Esophagus (tissue), 2 donors: Measurements from ENCODE around the gene YY1. TPM values are rescaled to one million over a fixed set of nuclear protein-coding genes. Genes with fewer than 3 reads are reported as not detected.
"Not testable (repeated sequence)": the region's sequence is repeated elsewhere in the genome, so short reads cannot be mapped to it uniquely, and the experiment has no call there.

ENCODE experiments used
- H3K27ac ChIP-seq, 2 donors: one replicate each; pipeline ENCODE4 v1.5.1; 2013; ENCODE audit warnings: low read depth in 2 of 2, mild to moderate bottlenecking in 2 of 2, inconsistent platforms in 1 of 2, low read length in 1 of 2, moderate library complexity in 1 of 2
- H3K27me3 ChIP-seq, 2 donors: one replicate each; pipeline ENCODE4 v1.6.1; 2013; ENCODE audit warnings: low read length in 2 of 2, control low read depth in 1 of 2, mild to moderate bottlenecking in 1 of 2; ENCODE audit not compliant: insufficient read depth in 2 of 2, control insufficient read depth in 1 of 2
- H3K36me3 ChIP-seq, 2 donors: one replicate each; pipeline ENCODE4 v1.6.1; 2013; ENCODE audit warnings: low read length in 1 of 2; ENCODE audit not compliant: control insufficient read depth in 2 of 2, insufficient read depth in 2 of 2
- H3K4me1 ChIP-seq, 2 donors: one replicate each; pipeline ENCODE4 v1.6.1; 2013; ENCODE audit warnings: low read length in 1 of 2; ENCODE audit not compliant: control insufficient read depth in 2 of 2, insufficient read depth in 2 of 2
- H3K4me3 ChIP-seq, 2 donors: one replicate each; pipeline ENCODE4 v1.5.1; 2013; ENCODE audit warnings: low read length in 2 of 2, mild to moderate bottlenecking in 2 of 2, low read depth in 1 of 2, moderate library complexity in 1 of 2
- H3K9me3 ChIP-seq, 2 donors: one replicate each; pipeline ENCODE4 v1.6.1; 2013; ENCODE audit warnings: mild to moderate bottlenecking in 2 of 2, low read depth in 1 of 2, low read length in 1 of 2, moderate library complexity in 1 of 2; ENCODE audit not compliant: control insufficient read depth in 2 of 2, insufficient read depth in 1 of 2
- WGBS, 2 donors: extraction: QIAGEN DNeasy Blood & Tissue Kit; methylation state at CpG; one replicate each; pipeline ENCODE4 v1.1.7; 2013; 5-methylcytosine and 5-hydroxymethylcytosine counted together
- polyA plus RNA-seq, 2 donors: library from polyadenylated mRNA; stranded (reverse); fragments of 200-250 nt; gene quantifications; one replicate each; pipeline ENCODE4 v1.2.3, GENCODE V29; 2013
- donor health status: healthy with polysubstance abuse.
- donor health status: Bipolar disorder and iron deficiency.

Gene YY1
- polyA plus RNA-seq, 2 donors, result 24.7 to 36.9 TPM

- no peaks in the 10 kb centered on the region for H3K27me3 ChIP-seq
- peaks cover 4 to 9% of the 10 kb centered on the region in 2 donors for H3K4me1 ChIP-seq
- H3K27ac ChIP-seq, result no peak overlapping the region
- H3K4me3 ChIP-seq, result no peak overlapping the region
- 64 to 78% methylated on average over 8 to 10 of the region's 10 CpGs for WGBS, 2 donors
- H3K36me3 ChIP-seq, result peaks cover 3 to 12% of the 10 kb centered on the region in 2 donors
- H3K9me3 ChIP-seq, result no peaks in the 10 kb centered on the region
Measured at GRCh38 chr14:100286484-100287191, 47.7 kb downstream of the YY1 start.

- peaks cover 3 to 4% of the 10 kb centered on the region in 2 donors for H3K4me1 ChIP-seq
- no peaks in the 10 kb centered on the region for H3K27me3 ChIP-seq
- WGBS, 2 donors, result 74 to 79% methylated on average over 12 of the region's 12 CpGs
- no peak overlapping the region for H3K27ac ChIP-seq
- H3K4me3 ChIP-seq, result no peak overlapping the region
- H3K36me3 ChIP-seq, result peaks cover 5 to 16% of the 10 kb centered on the region in 2 donors
- H3K9me3 ChIP-seq, result no peaks in the 10 kb centered on the region
Measured at GRCh38 chr14:100287202-100287997, 48.5 kb downstream of the YY1 start.

GRCh38 chr14:100287998-100288295 lies 49.0 kb downstream of the YY1 start:
- not testable (repeated sequence) for H3K27me3 ChIP-seq, H3K4me3 ChIP-seq, H3K9me3 ChIP-seq, H3K27ac ChIP-seq, H3K4me1 ChIP-seq
- WGBS, 2 donors, result 85 to 88% methylated on average over 8 of the region's 8 CpGs
- H3K36me3 ChIP-seq, result peaks cover 5 to 20% of the 10 kb centered on the region in 2 donors

- no peaks in the 10 kb centered on the region for H3K27me3 ChIP-seq
- peaks cover 5 to 23% of the 10 kb centered on the region in 2 donors for H3K36me3 ChIP-seq
- 76 to 77% methylated on average over 12 of the region's 12 CpGs for WGBS, 2 donors
- no peaks in the 10 kb centered on the region for H3K9me3 ChIP-seq
- no peak overlapping the region for H3K27ac ChIP-seq
- H3K4me3 ChIP-seq, result no peak overlapping the region
- H3K4me1 ChIP-seq, result peaks cover 3 to 4% of the 10 kb centered on the region in 2 donors
Measured at GRCh38 chr14:100288382-100289185, 49.6 kb downstream of the YY1 start.

- peaks cover 5 to 23% of the 10 kb centered on the region in 2 donors for H3K36me3 ChIP-seq
- H3K4me1 ChIP-seq, result peaks cover 3 to 4% of the 10 kb centered on the region in 2 donors
- H3K27ac ChIP-seq, result no peak overlapping the region
- H3K4me3 ChIP-seq, result no peak overlapping the region
- H3K9me3 ChIP-seq, result no peaks in the 10 kb centered on the region
- H3K27me3 ChIP-seq, result no peaks in the 10 kb centered on the region
- 78 to 83% methylated on average over 9 of the region's 9 CpGs for WGBS, 2 donors
Measured at GRCh38 chr14:100289916-100290606, 51.1 kb downstream of the YY1 start.

GRCh38 chr14:100290607-100291304 lies 51.8 kb downstream of the YY1 start:
- H3K9me3 ChIP-seq, result no peaks in the 10 kb centered on the region
- WGBS, 2 donors, result 85 to 86% methylated on average over 12 of the region's 12 CpGs
- no peaks in the 10 kb centered on the region for H3K27me3 ChIP-seq
- peaks cover 2 to 3% of the 10 kb centered on the region in 2 donors for H3K4me1 ChIP-seq
- peaks cover 5 to 23% of the 10 kb centered on the region in 2 donors for H3K36me3 ChIP-seq
- H3K4me3 ChIP-seq, result no peak overlapping the region
- no peak overlapping the region for H3K27ac ChIP-seq

- no peaks in the 10 kb centered on the region for H3K27me3 ChIP-seq
- H3K27ac ChIP-seq, result no peak overlapping the region
- no peak overlapping the region for H3K4me3 ChIP-seq
- no peaks in the 10 kb centered on the region for H3K9me3 ChIP-seq
- peaks cover 5 to 23% of the 10 kb centered on the region in 2 donors for H3K36me3 ChIP-seq
- no peaks in the 10 kb centered on the region for H3K4me1 ChIP-seq
- WGBS, 2 donors, result 91 to 94% methylated on average over 13 of the region's 13 CpGs
Measured at GRCh38 chr14:100291305-100292075, 52.5 kb downstream of the YY1 start.

GRCh38 chr14:100292301-100292775 lies 53.4 kb downstream of the YY1 start:
- Histone ChIP-seq H3K4me3 (no peak overlapping the region), H3K27me3 (no peaks in the 10 kb centered on the region), H3K36me3 (peaks cover 5 to 23% of the 10 kb centered on the region in 2 donors), H3K4me1 (peaks cover under 1 to 2% of the 10 kb centered on the region in 2 donors), H3K27ac (no peak overlapping the region), H3K9me3 (no peaks in the 10 kb centered on the region)
- WGBS, 2 donors, result 93 to 97% methylated on average over 61 of the region's 61 CpGs
